Skeletal muscle tissue (tissue), 4 donors: ENCODE measurements around the gene MTM1. TPM values are rescaled to one million over a fixed set of nuclear protein-coding genes. Genes with fewer than 3 reads are reported as not detected.

Experiments
- H3K27ac ChIP-seq: one replicate; pipeline ENCODE4 v1.7.0; 2013; ENCODE audit warnings: mild to moderate bottlenecking, low read depth, low read length, inconsistent platforms
- H3K27me3 ChIP-seq, 3 donors: one replicate each; pipeline ENCODE4 v1.7.0; 2013; ENCODE audit warnings: low read length in 3 of 3; ENCODE audit not compliant: control insufficient read depth in 3 of 3, insufficient read depth in 3 of 3
- H3K36me3 ChIP-seq, 3 donors: one replicate each; pipeline ENCODE4 v1.7.0; 2013; ENCODE audit warnings: low read length in 3 of 3; ENCODE audit not compliant: control insufficient read depth in 3 of 3, insufficient read depth in 3 of 3
- H3K4me1 ChIP-seq, 3 donors: one replicate each; pipeline ENCODE4 v1.7.0; 2013; ENCODE audit warnings: low read length in 3 of 3, mild to moderate bottlenecking in 3 of 3; ENCODE audit not compliant: control insufficient read depth in 3 of 3, insufficient read depth in 3 of 3
- H3K4me3 ChIP-seq, 3 donors: one replicate each; pipeline ENCODE4 v1.7.0; 2013; ENCODE audit warnings: low read length in 3 of 3
- H3K9ac ChIP-seq, 3 donors: one replicate each; pipeline ENCODE4 v1.7.0; 2013; ENCODE audit warnings: low read length in 3 of 3, mild to moderate bottlenecking in 3 of 3, moderate library complexity in 2 of 3, low read depth in 1 of 3
- H3K9me3 ChIP-seq, 3 donors: one replicate each; pipeline ENCODE4 v1.7.0; 2013; ENCODE audit warnings: low read length in 3 of 3; ENCODE audit not compliant: control insufficient read depth in 3 of 3
- total RNA-seq: library from RNA; depleted of rRNA; stranded (reverse); fragments of >200 nt; gene quantifications from one replicate; pipeline ENCODE4 v1.2.3, GENCODE V29; 2014
- donor health status: Osteomylitis.

The MTM1 gene
- total RNA-seq, 1 donor from 2014 or later = 9.4 TPM

- no peak overlapping the region for H3K27ac ChIP-seq
- no peaks in the 10 kb centered on the region for H3K9me3 ChIP-seq
- no peak overlapping the region for H3K9ac ChIP-seq
- no peaks in the 10 kb centered on the region for H3K27me3 ChIP-seq
- no peak overlapping the region for H3K4me3 ChIP-seq
- no peaks in the 10 kb centered on the region for H3K4me1 ChIP-seq
- no peaks in the 10 kb centered on the region for H3K36me3 ChIP-seq
These were observed 112.6 kb downstream of the MTM1 start for GRCh38 chrX:150680974-150681373.

- no peaks in the 10 kb centered on the region for H3K9me3 ChIP-seq
- H3K4me1 ChIP-seq = no peaks in the 10 kb centered on the region
- H3K9ac ChIP-seq = no peak overlapping the region
- H3K36me3 ChIP-seq = no peaks in the 10 kb centered on the region
- H3K4me3 ChIP-seq = no peak overlapping the region
- H3K27me3 ChIP-seq = no peaks in the 10 kb centered on the region
- H3K27ac ChIP-seq = no peak overlapping the region
These were observed 114.7 kb downstream of the MTM1 start for GRCh38 chrX:150683112-150683511.

- Histone ChIP-seq H3K27ac (no peak overlapping the region), H3K4me1 (no peaks in the 10 kb centered on the region), H3K9ac (no peak overlapping the region), H3K9me3 (no peaks in the 10 kb centered on the region), H3K36me3 (no peaks in the 10 kb centered on the region), H3K4me3 (no peak overlapping the region), H3K27me3 (no peaks in the 10 kb centered on the region)
These were observed 115.2 kb downstream of the MTM1 start for GRCh38 chrX:150683536-150684146.

- Histone ChIP-seq H3K4me1 (peaks cover 0 to 5% (median 5%) of the 10 kb centered on the region in 3 donors), H3K4me3 (no peak overlapping the region), H3K36me3 (no peaks in the 10 kb centered on the region), H3K9ac (no peak overlapping the region), H3K9me3 (peaks cover 0 to 3% (median 3%) of the 10 kb centered on the region in 3 donors), H3K27me3 (no peaks in the 10 kb centered on the region), H3K27ac (no peak overlapping the region)
These were observed 120.6 kb downstream of the MTM1 start for GRCh38 chrX:150688911-150689451.

- no peak overlapping the region for H3K27ac ChIP-seq
- no peak overlapping the region for H3K9ac ChIP-seq
- no peaks in the 10 kb centered on the region for H3K27me3 ChIP-seq
- H3K4me1 ChIP-seq = peaks cover 4 to 15% (median 13%) of the 10 kb centered on the region in 3 donors
- H3K9me3 ChIP-seq = peaks cover 0 to 3% (median 3%) of the 10 kb centered on the region in 3 donors
- H3K36me3 ChIP-seq = no peaks in the 10 kb centered on the region
- no peak overlapping the region for H3K4me3 ChIP-seq
These were observed 121.7 kb downstream of the MTM1 start for GRCh38 chrX:150690126-150690525.

- Histone ChIP-seq H3K4me1 (peaks cover 4 to 15% (median 15%) of the 10 kb centered on the region in 3 donors), H3K27me3 (no peaks in the 10 kb centered on the region), H3K9me3 (peaks cover 0 to 3% (median 3%) of the 10 kb centered on the region in 3 donors), H3K36me3 (no peaks in the 10 kb centered on the region), H3K4me3 (peak overlapping the region; percentile 71 to 78 (median 72)), H3K27ac (no peak overlapping the region), H3K9ac (peak overlapping the region in 2 of 3 donors; percentile 75 to 87)
These were observed 123.9 kb downstream of the MTM1 start for GRCh38 chrX:150692296-150692695.

- H3K9me3 ChIP-seq = peaks cover 0 to 3% (median 3%) of the 10 kb centered on the region in 3 donors
- no peaks in the 10 kb centered on the region for H3K27me3 ChIP-seq
- H3K27ac ChIP-seq = peak within 1 kb of the TSS; percentile 68
- peaks cover 4 to 15% (median 15%) of the 10 kb centered on the region in 3 donors for H3K4me1 ChIP-seq
- H3K9ac ChIP-seq = peak within 1 kb of the TSS; percentile 74 to 87 (median 75)
- H3K36me3 ChIP-seq = no peaks in the 10 kb centered on the region
- peak within 1 kb of the TSS; percentile 71 to 78 (median 72) for H3K4me3 ChIP-seq
These were observed 124.7 kb downstream of the MTM1 start, which contains the start of gene MTMR1 for GRCh38 chrX:150692831-150693724. MTMR1 (plus strand) TSS chrX:150693396; CDS start chrX:150693531, 135 bp downstream.

GRCh38 chrX:150693725-150694574 is 125.5 kb downstream of the MTM1 start:
- peak overlapping the region; percentile 68 for H3K27ac ChIP-seq
- peaks cover 0 to 3% (median 3%) of the 10 kb centered on the region in 3 donors for H3K9me3 ChIP-seq
- H3K27me3 ChIP-seq = no peaks in the 10 kb centered on the region
- H3K36me3 ChIP-seq = no peaks in the 10 kb centered on the region
- peak overlapping the region; percentile 57 to 77 (median 74) for H3K9ac ChIP-seq
- peaks cover 4 to 15% (median 15%) of the 10 kb centered on the region in 3 donors for H3K4me1 ChIP-seq
- H3K4me3 ChIP-seq = peak overlapping the region; percentile 65 to 69 (median 66)

- H3K27ac ChIP-seq = peak overlapping the region; percentile 23
- no peak overlapping the region for H3K9ac ChIP-seq
- H3K27me3 ChIP-seq = no peaks in the 10 kb centered on the region
- no peaks in the 10 kb centered on the region for H3K36me3 ChIP-seq
- H3K4me3 ChIP-seq = peak overlapping the region in 1 of 3 donors; percentile 69
- peaks cover 0 to 3% (median 3%) of the 10 kb centered on the region in 3 donors for H3K9me3 ChIP-seq
- peaks cover 4 to 15% (median 15%) of the 10 kb centered on the region in 3 donors for H3K4me1 ChIP-seq
These were observed 126.5 kb downstream of the MTM1 start for GRCh38 chrX:150694738-150695410.
